Stimulated activated naive B cell treated with anti-CD40 and anti-IgM and Interleukin-4, amounts not matched to agents 10 μg/mL and 1 μg/mL and 100 μg/mL, for 72 hours (primary cell): ENCODE results near the gene AGMO.

Experiments used
- ATAC-seq, 2 donors: fragments of 150-1000 bp; cut with Tn5 transposase; replicated peaks; 2 replicates each; pipeline ENCODE4 v1.10.0; 2021; ENCODE audit warnings: moderate library complexity in 1 of 2
- DNase-seq: peaks from one replicate; pipeline ENCODE4 v3.0.0; 2021
- H3K27ac Mint-ChIP-seq: one replicate; pipeline ENCODE4 v1.8.0; 2022; ENCODE audit warnings: mild to moderate bottlenecking, mixed read lengths
- H3K27me3 Mint-ChIP-seq, 2 donors: one replicate each; pipeline ENCODE4 v1.8.0; 2022; ENCODE audit warnings: mixed read lengths in 2 of 2
- H3K36me3 Mint-ChIP-seq, 2 donors: one replicate each; pipeline ENCODE4 v1.8.0; 2022; ENCODE audit warnings: mixed read lengths in 2 of 2, mild to moderate bottlenecking in 1 of 2
- H3K4me1 Mint-ChIP-seq, 2 donors: one replicate each; pipeline ENCODE4 v1.8.0; 2022; ENCODE audit warnings: mixed read lengths in 2 of 2, mild to moderate bottlenecking in 1 of 2
- H3K4me3 Mint-ChIP-seq, 2 donors: one replicate each; pipeline ENCODE4 v1.8.0; 2022; ENCODE audit warnings: mild to moderate bottlenecking in 2 of 2, mixed read lengths in 2 of 2, moderate library complexity in 1 of 2
- H3K9me3 Mint-ChIP-seq, 2 donors: one replicate each; pipeline ENCODE4 v1.8.0; 2022; ENCODE audit warnings: mixed read lengths in 2 of 2, mild to moderate bottlenecking in 1 of 2

Gene AGMO

DNA sequence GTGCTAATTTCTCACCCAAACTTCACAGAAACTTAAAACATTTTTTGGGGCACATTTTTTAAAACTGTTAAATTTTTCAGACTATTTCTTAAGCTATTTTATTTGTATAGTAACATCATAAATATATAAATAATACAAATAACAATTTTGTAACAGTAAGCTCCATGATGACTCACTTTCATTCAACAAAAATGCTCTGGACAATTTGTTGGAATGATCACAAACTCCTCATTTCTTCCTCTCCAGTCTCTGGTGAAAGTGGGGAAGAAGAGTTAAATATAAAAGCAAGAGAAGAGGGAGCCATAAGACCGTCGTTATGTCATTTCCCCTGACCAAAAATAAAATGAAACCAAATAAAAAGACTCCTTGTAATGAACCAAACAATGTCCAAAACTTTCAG lies 162.4 kb downstream of the AGMO start:
- ATAC-seq (no peak), DNase-seq (no peak)
- Mint-ChIP-seq H3K4me3 (no peak overlapping the region), H3K27me3 (no peaks in the 10 kb centered on the region), H3K4me1 (no peaks in the 10 kb centered on the region), H3K9me3 (peaks cover 5 to 8% of the 10 kb centered on the region in 2 donors), H3K36me3 (no peaks in the 10 kb centered on the region), H3K27ac (no peak overlapping the region)

DNA sequence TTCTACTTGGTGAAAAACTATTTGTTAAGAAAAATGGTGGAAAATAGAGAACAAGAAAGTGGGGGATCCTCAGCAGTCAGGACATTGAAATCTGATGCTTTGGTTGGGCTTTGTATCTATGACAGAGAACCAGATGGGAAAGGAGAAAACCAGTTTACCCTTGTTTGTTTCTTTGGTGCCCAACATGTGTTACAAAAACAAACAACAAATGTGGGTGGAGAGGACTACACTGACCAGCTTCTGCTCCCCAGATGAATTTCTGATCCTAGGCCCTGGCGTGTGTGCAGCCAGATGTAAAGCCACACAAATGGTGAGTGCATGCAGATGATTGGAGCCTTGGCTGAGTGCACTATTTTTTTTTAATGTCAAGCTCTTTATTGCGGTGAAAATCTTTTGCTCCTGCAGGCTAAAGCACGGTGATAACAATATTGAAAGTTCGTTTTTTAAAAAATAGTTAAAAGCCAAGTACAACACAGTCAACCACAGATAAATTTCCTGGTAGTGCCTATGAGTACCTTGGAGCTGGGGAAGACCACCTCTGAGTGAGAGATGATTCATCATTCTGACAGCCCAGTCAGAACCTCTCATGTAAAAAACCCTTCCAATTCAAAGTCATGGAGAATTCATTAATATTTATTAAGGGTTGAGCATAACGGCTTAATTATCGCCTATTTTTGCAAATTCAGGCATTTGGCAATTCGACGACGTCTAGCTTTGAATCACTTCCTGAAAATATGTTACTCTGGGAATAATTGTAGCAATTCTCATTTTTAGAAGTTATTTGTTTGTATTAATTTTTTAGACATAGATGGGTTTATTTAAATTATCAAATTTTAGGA lies 163.7 kb downstream of the AGMO start:
- H3K9me3 Mint-ChIP-seq: peaks cover 5 to 8% of the 10 kb centered on the region in 2 donors
- no peak for DNase-seq
- H3K4me1 Mint-ChIP-seq: no peaks in the 10 kb centered on the region
- H3K36me3 Mint-ChIP-seq: no peaks in the 10 kb centered on the region
- no peak for ATAC-seq
- no peak overlapping the region for H3K27ac Mint-ChIP-seq
- H3K27me3 Mint-ChIP-seq: no peaks in the 10 kb centered on the region
- H3K4me3 Mint-ChIP-seq: no peak overlapping the region

DNA sequence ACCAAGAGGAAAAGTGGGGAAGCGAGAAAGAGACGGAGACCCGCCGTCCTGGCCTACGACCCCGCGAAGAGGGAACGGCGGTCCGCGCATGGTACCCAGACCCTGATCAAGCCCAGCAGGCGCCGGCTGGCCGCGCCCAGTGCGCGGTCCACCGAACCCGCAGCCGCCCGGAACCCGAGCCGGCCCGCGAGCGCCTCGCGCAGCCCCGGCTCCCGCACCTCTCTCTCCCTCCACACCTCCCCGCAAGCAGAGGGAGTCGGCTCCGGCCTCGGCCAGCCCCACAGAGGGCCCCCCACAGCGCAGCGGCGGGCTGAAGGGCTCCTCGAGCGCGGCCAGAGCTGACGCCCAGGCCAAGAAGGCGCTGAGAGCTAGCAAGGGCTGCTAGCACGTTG lies 164.7 kb downstream of the AGMO start:
- ATAC-seq (no peak), DNase-seq (no peak)
- no peaks in the 10 kb centered on the region for H3K4me1 Mint-ChIP-seq
- no peaks in the 10 kb centered on the region for H3K27me3 Mint-ChIP-seq
- no peaks in the 10 kb centered on the region for H3K36me3 Mint-ChIP-seq
- peaks cover 5 to 8% of the 10 kb centered on the region in 2 donors for H3K9me3 Mint-ChIP-seq
- H3K4me3 Mint-ChIP-seq: no peak overlapping the region
- no peak overlapping the region for H3K27ac Mint-ChIP-seq

DNA sequence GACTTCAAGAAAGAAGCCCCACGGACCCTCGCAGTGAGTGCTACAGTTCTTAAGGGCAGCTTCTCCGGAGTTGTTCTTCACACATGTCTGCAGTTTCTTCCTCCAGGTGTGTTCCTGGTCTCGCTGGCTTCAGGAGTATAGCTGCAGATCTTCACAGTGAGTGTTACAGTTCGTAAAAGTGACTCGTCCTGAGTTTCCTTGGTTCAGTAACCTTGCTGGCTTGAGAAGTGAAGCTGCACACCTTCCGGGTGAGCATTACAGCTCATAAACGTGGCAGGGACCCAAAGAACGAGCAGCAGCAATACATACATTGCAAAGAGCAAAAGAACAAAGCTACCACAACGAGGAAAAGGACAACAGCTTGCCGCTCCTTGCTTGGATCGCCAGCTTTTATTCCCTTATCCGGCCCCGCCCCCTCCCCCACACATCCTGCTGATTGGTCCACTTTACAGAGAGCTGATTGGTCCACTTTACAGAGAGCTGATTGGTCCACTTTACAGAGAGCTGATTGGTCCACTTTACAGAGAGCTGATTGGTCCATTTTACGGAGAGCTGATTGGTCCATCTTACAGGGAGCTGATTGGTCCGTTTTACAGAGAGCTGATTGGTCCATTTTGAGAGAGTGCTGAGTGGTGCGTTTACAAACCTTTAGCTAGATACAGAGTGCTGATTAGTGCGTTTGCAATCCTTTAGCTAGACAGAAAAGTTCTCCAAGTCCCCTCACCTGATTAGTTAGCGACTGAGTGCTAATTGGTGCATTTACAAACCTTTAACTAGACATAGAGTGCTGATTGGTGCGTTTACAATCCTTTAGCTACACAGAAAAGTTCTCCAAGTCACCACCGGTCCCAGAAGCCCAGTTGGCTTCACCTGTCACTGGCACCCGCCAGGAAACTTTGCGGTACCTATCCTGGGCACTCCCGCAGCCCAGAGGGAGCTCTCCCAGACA lies 165.3 kb downstream of the AGMO start:
- Mint-ChIP-seq H3K4me1 (no peaks in the 10 kb centered on the region), H3K9me3 (peaks cover 5 to 8% of the 10 kb centered on the region in 2 donors), H3K4me3 (no peak overlapping the region), H3K27me3 (no peaks in the 10 kb centered on the region), H3K27ac (no peak overlapping the region), H3K36me3 (no peaks in the 10 kb centered on the region)
- no peak for DNase-seq
- ATAC-seq: no peak

DNA sequence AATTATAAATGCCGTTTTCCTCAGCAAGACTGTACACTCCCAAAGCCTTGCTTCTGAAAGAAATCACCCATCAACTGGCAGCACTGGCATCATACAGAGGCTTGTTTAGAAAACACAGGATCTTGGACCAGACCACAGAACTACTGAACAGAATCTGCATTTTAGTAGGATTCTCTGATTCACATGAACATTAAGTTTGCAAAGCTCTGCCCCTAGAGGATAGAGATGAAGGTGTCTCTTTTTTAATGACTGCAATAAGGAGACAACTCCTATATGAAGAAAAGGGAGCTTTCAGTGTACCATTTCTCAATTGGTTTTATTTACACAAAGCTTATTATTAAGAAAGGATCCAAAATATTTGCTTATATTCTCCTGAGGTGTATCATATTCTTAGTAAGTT lies 172.7 kb downstream of the AGMO start:
- no peaks in the 10 kb centered on the region for H3K9me3 Mint-ChIP-seq
- ATAC-seq (no peak), DNase-seq (no peak)
- H3K36me3 Mint-ChIP-seq: no peaks in the 10 kb centered on the region
- no peaks in the 10 kb centered on the region for H3K27me3 Mint-ChIP-seq
- H3K4me3 Mint-ChIP-seq: no peak overlapping the region
- H3K27ac Mint-ChIP-seq: no peak overlapping the region
- no peaks in the 10 kb centered on the region for H3K4me1 Mint-ChIP-seq

DNA sequence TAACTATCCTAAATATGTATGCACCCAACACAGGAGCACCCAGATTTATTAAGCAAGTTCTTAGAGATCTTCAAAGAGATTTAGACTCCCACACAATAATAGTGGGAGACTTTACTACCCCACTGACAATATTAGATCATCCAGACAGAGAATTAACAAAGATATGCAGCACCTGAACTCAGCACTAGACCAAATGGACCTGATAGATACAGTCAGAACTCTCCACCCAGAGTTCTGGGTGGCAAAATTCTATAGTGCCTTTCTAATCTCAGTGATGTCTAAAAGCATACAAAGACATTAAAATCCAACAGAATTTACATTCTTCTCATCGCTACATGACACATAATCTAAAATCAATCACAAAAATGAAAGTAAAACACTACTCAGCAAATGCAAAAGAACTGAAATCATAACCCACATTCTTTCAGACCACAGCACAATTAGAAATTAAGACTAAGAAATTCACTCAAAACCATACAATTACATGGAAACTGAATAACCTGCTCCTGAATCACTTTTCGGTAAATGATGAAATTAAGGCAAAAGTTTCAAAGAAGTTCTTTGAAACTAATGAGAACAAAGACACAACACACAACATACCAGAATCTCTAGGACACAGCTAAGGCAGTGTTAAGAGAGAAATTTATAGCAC lies 183.2 kb downstream of the AGMO start:
- no peaks in the 10 kb centered on the region for H3K27me3 Mint-ChIP-seq
- ATAC-seq (no peak), DNase-seq (no peak)
- H3K9me3 Mint-ChIP-seq: peaks cover 1 to 9% of the 10 kb centered on the region in 2 donors
- H3K36me3 Mint-ChIP-seq: no peaks in the 10 kb centered on the region
- no peak overlapping the region for H3K27ac Mint-ChIP-seq
- H3K4me3 Mint-ChIP-seq: no peak overlapping the region
- H3K4me1 Mint-ChIP-seq: no peaks in the 10 kb centered on the region

DNA sequence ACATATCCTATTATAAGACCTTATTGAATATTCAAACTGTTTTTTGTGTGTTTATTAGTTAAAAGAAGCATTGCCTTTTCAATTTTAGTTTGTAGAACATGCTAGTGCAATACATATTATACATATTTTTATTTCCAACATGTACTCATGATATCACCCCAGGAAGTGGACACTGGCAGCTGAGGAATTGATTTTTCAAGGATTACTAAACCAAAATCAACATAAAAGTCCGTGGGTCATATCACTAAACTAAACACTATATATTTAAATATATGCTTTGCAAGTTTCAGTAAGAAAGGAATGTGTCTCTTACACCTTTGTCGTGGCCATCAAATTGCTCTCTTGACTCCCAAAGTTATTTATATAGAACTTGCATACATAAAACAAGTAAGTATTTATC lies 185.2 kb downstream of the AGMO start:
- no peak for DNase-seq
- H3K9me3 Mint-ChIP-seq: peaks cover 1 to 9% of the 10 kb centered on the region in 2 donors

DNA sequence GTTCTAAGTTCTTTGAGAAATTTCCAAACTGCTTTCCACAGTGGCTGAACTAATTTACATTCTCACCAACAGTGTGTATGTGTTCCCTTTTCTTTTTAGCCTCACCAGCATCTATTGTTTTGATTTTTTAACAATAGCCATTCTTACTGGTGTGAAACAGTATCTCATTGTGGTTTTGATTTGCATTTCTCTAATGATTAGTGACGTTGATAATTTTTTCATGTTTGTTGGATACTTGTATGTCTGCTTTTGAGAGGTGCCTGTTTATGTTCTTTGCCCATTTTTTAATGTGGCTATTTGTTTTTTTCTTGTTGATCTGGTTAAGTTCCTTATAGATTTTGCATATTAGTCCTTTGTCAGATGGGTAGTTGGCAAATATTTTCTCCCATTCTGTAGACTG lies 191.4 kb downstream of the AGMO start:
- DNase-seq: no peak

More for the DNA sequence above, 185.2 kb downstream of the AGMO start:
- Mint-ChIP-seq H3K27ac (no peak overlapping the region), H3K4me1 (no peaks in the 10 kb centered on the region), H3K36me3 (no peaks in the 10 kb centered on the region), H3K4me3 (no peak overlapping the region), H3K27me3 (no peaks in the 10 kb centered on the region)
- ATAC-seq: no peak

DNA sequence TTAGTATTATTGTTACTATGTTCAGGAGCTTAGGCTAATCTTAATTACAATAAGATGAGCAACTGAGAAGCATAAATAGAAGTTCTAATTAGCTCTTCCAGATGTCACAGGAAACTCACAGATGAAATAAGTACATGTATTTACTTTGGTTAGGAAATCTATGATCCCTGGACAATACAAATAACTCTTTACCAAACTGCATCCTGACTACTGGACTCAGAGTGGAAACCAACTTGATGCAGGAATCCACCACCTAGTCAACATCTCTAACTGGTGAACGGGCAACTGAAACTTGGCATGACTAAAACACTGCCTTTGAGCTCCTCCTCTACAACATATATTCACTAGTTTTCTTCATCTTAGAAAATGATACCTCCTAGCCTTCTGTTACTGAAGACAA lies 193.2 kb downstream of the AGMO start:
- Mint-ChIP-seq H3K4me3 (no peak overlapping the region), H3K27ac (no peak overlapping the region), H3K36me3 (no peaks in the 10 kb centered on the region), H3K9me3 (peaks cover 7 to 10% of the 10 kb centered on the region in 2 donors), H3K27me3 (no peaks in the 10 kb centered on the region), H3K4me1 (no peaks in the 10 kb centered on the region)
- ATAC-seq (no peak), DNase-seq (no peak)

More for the DNA sequence above, 191.4 kb downstream of the AGMO start:
- Mint-ChIP-seq H3K27ac (no peak overlapping the region), H3K36me3 (no peaks in the 10 kb centered on the region), H3K27me3 (no peaks in the 10 kb centered on the region), H3K4me1 (no peaks in the 10 kb centered on the region), H3K9me3 (peaks cover 7 to 10% of the 10 kb centered on the region in 2 donors), H3K4me3 (no peak overlapping the region)
- ATAC-seq: no peak

DNA sequence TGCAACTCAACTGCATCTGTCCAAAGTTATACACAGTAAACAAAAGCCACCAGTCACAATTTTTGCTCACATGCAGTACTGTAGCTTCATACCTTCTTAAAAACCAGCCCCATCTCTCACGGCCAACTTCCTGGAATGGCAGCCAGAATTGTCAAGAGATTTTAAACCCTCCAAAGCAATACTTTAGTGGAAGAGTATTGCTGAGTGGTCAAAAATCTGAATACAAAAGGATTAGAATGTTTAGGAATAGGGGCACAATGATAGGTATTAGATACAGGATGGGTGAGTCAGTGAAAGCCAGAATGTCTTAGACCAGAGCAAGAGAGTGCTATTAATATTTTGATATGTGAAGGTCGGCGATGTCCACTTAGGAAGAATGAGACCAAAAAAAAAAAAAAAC lies 193.9 kb downstream of the AGMO start:
- H3K4me1 Mint-ChIP-seq: no peaks in the 10 kb centered on the region

DNA sequence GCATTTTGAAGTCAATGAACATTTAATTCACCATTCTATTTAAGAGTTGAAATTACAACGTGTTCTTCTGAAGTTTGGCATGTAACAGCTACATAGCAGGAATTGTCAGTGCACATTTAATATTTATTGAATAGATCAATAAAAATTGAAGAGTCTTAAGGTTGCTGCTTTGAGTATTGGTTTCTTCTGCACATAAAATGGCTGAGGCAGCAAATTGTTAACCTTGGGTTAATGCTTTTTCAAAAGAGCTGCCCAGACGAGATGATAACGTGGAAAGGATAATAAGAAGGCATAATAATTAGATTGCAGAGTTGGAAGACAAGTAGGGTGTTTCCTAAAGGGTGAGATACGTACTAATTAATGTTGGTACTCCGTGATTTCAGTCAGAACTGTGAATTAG lies 203.7 kb downstream of the AGMO start:
- H3K9me3 Mint-ChIP-seq: no peaks in the 10 kb centered on the region
- H3K27ac Mint-ChIP-seq: no peak overlapping the region
- ATAC-seq (no peak), DNase-seq (no peak)
- no peaks in the 10 kb centered on the region for H3K27me3 Mint-ChIP-seq
- no peaks in the 10 kb centered on the region for H3K4me1 Mint-ChIP-seq
- H3K4me3 Mint-ChIP-seq: no peak overlapping the region
- H3K36me3 Mint-ChIP-seq: no peaks in the 10 kb centered on the region

More for the DNA sequence above, 193.9 kb downstream of the AGMO start:
- ATAC-seq: peak in 1 of 2 donors; percentile 7
- Mint-ChIP-seq H3K27me3 (no peaks in the 10 kb centered on the region), H3K4me3 (no peak overlapping the region), H3K9me3 (peaks cover 7 to 10% of the 10 kb centered on the region in 2 donors), H3K36me3 (no peaks in the 10 kb centered on the region), H3K27ac (no peak overlapping the region)
- DNase-seq: no peak

DNA sequence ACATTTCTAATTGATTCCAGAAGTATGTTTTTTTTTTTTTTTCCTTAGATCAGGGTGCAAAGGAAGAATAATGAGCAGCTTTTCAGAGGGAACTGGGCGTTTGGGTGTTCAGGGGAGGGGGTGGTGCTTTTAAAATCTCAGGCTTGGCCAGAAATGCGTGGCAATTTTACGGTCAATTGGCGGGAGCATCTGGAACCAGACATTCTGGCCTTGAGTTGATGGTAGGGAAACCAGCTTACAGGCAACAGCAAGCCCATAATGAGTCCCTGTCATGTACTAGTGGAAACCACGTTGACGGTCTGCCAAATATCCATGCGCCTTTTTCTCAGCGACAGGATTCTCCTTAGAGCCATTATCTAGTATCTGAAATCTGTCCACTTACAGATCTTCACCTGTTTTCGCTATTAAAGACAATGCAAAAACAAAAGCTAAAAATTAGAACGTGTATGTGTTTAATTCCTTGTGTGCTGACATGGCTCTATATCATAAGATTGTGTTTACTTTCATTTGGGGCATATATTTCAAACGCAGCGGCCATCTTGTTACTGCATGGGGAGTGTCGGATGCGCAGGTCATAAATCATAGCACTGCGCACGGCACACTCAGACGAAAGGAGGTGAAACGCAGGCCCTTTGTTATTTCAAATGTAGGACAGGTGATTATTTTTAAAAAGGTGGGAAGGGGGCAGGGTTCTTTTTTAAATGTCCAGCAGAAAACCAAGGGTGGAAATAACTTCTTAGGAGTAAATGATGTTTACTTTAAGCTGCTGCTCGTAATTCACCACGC lies 209.2 kb downstream of the AGMO start:
- Mint-ChIP-seq H3K4me3 (no peak overlapping the region), H3K4me1 (no peaks in the 10 kb centered on the region), H3K27ac (no peak overlapping the region), H3K27me3 (no peaks in the 10 kb centered on the region), H3K36me3 (no peaks in the 10 kb centered on the region), H3K9me3 (peaks cover 0 to 2% of the 10 kb centered on the region in 2 donors)
- ATAC-seq: no peak
- no peak for DNase-seq

DNA sequence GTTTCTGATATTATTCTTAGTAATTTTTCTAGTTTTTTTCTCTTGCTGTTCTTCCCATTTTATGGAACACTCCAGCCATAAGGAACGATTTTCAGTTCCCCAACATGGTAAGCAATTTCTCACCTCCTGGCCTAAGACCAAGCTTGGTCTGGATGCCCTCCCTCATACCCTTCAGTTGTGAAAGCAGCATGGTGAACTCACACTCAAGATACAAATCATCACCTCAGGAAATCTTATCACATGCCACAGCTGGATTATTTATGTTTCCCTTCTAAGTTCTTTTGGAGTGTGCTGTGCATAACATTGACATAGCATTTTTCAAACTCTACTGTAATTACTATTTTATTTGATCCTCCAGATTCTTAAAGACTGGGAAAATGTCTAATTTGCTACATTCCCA lies 216.6 kb downstream of the AGMO start:
- no peaks in the 10 kb centered on the region for H3K4me1 Mint-ChIP-seq
- ATAC-seq (no peak), DNase-seq (no peak)
- peaks cover 5 to 6% of the 10 kb centered on the region in 2 donors for H3K9me3 Mint-ChIP-seq
- H3K27ac Mint-ChIP-seq: no peak overlapping the region
- no peak overlapping the region for H3K4me3 Mint-ChIP-seq
- H3K36me3 Mint-ChIP-seq: no peaks in the 10 kb centered on the region
- H3K27me3 Mint-ChIP-seq: no peaks in the 10 kb centered on the region

DNA sequence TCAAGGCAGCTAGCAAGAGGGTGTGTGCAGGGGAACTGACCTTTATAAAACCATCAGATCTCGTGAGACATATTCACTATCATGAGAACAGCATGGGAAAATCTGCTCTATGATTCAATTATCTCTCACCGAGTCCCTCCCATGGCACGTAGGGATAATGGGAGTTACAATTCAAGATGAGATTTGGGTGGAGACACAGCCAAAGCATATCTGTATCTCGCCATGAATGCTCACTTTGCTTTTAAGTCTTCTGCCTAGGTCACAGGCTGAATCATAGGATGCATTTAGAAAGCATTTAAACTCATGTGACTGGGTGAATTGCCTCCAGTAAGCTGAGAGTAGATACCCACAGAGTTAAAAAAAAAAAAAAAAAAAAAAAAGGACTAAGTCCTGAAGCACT lies 220.0 kb downstream of the AGMO start:
- H3K27me3 Mint-ChIP-seq: no peaks in the 10 kb centered on the region
- no peak overlapping the region for H3K27ac Mint-ChIP-seq
- H3K36me3 Mint-ChIP-seq: no peaks in the 10 kb centered on the region
- peaks cover 10 to 12% of the 10 kb centered on the region in 2 donors for H3K9me3 Mint-ChIP-seq
- H3K4me1 Mint-ChIP-seq: no peaks in the 10 kb centered on the region
- DNase-seq (no peak), ATAC-seq (no peak)
- no peak overlapping the region for H3K4me3 Mint-ChIP-seq
